GM19238 (cell line): ENCODE data around the gene GFAP.
A peak's percentile ranks its signal among the peaks of the same experiment; 100 is the strongest.

Experiments used
- DNase-seq: peaks from one replicate; pipeline ENCODE4 v3.0.0; 2011; ENCODE audit warnings: low spot score; ENCODE audit not compliant: insufficient read length

Gene GFAP

GRCh38 chr17:44903012-44903685 lies 12.2 kb downstream of the GFAP start:
- no peak for DNase-seq

GRCh38 chr17:44902135-44902760 lies 13.1 kb downstream of the GFAP start:
- DNase-seq: no peak

GRCh38 chr17:44901411-44901921 lies 13.8 kb downstream of the GFAP start:
- DNase-seq: no peak

GRCh38 chr17:44900894-44901293 lies 14.4 kb downstream of the GFAP start:
- no peak for DNase-seq

- peak; percentile 88 for DNase-seq
Observed at GRCh38 chr17:44899074-44899782, 16.1 kb downstream of the GFAP start, which contains the start of gene EFTUD2. TSS of gene EFTUD2 (minus strand) at chr17:44899445. CDS start at chr17:44894521, 4,924 bp downstream.

GRCh38 chr17:44898768-44899073 lies 16.6 kb downstream of the GFAP start:
- no peak for DNase-seq

- no peak for DNase-seq
Observed at GRCh38 chr17:44894642-44895041, 20.7 kb downstream of the GFAP start.

- no peak for DNase-seq
Observed at GRCh38 chr17:44892250-44892649, 23.1 kb downstream of the GFAP start.

GRCh38 chr17:44889003-44889402 lies 26.3 kb downstream of the GFAP start:
- DNase-seq: no peak

GRCh38 chr17:44887971-44888954 lies 27.0 kb downstream of the GFAP start:
- DNase-seq: no peak

- DNase-seq: no peak
Observed at GRCh38 chr17:44887016-44887415, 28.3 kb downstream of the GFAP start.

- DNase-seq: no peak
Observed at GRCh38 chr17:44884941-44885340, 30.4 kb downstream of the GFAP start.

- DNase-seq: no peak
Observed at GRCh38 chr17:44881145-44881544, 34.2 kb downstream of the GFAP start.

GRCh38 chr17:44880062-44880461 lies 35.2 kb downstream of the GFAP start:
- DNase-seq: no peak

- no peak for DNase-seq
Observed at GRCh38 chr17:44879376-44879775, 35.9 kb downstream of the GFAP start.

- DNase-seq: no peak
Observed at GRCh38 chr17:44878627-44879221, 36.6 kb downstream of the GFAP start.

GRCh38 chr17:44877121-44877520 lies 38.2 kb downstream of the GFAP start:
- no peak for DNase-seq

- no peak for DNase-seq
Observed at GRCh38 chr17:44875761-44876160, 39.5 kb downstream of the GFAP start.

GRCh38 chr17:44872131-44872768 lies 43.0 kb downstream of the GFAP start:
- no peak for DNase-seq

GRCh38 chr17:44871556-44871955 lies 43.7 kb downstream of the GFAP start:
- DNase-seq: no peak
